HEK293T (cell line): ENCODE results near the gene TXLNB.

Source experiments
- CTCF ChIA-PET: fragments of 350-600 bp; formaldehyde crosslinking; extraction: SDS; loops from one replicate; lab custom pipeline; 2021; ENCODE audit warnings: antibody characterized with exemption, inconsistent platforms; lab: Yijun Ruan, JAX
- POLR2A ChIA-PET: fragments of 350-600 bp; formaldehyde crosslinking; extraction: SDS; loops from one replicate; lab custom pipeline; 2020; ENCODE audit warnings: antibody characterized with exemption, inconsistent platforms; lab: Yijun Ruan, JAX
- DNase-seq: peaks from one replicate; pipeline ENCODE4 v3.0.0; 2012; ENCODE audit warnings: mixed read lengths; ENCODE audit errors: extremely low spot score
- ARNT ChIP-seq: fragments of 450-650 bp; IDR thresholded peaks from 2 replicates; pipeline ENCODE4 v1.6.1; 2017; ENCODE audit warnings: mild to moderate bottlenecking
- BHLHE40 ChIP-seq: fragments of 450-650 bp; IDR thresholded peaks from 2 replicates; pipeline ENCODE4 v1.6.1; 2016; ENCODE audit warnings: mild to moderate bottlenecking, moderate library complexity, borderline replicate concordance
- CTBP1 ChIP-seq: fragments of 450-650 bp; IDR thresholded peaks from 2 replicates; pipeline ENCODE4 v1.6.1; 2016; ENCODE audit warnings: borderline replicate concordance
- ELF4 ChIP-seq: fragments of 450-650 bp; IDR thresholded peaks from 2 replicates; pipeline ENCODE4 v1.6.1; 2017; ENCODE audit warnings: antibody characterized with exemption
- FOXA1 ChIP-seq: fragments of 450-650 bp; IDR thresholded peaks from 2 replicates; pipeline ENCODE4 v1.6.1; 2016; ENCODE audit warnings: mild to moderate bottlenecking
- FOXK2 ChIP-seq: fragments of 450-650 bp; IDR thresholded peaks from 2 replicates; pipeline ENCODE4 v1.6.1; 2016; ENCODE audit warnings: mild to moderate bottlenecking
- FOXM1 ChIP-seq: fragments of 450-650 bp; IDR thresholded peaks from 2 replicates; pipeline ENCODE4 v1.6.1; 2017; ENCODE audit warnings: mild to moderate bottlenecking, borderline replicate concordance
- HDGF ChIP-seq: fragments of 450-650 bp; IDR thresholded peaks from 2 replicates; pipeline ENCODE4 v1.6.1; 2017; ENCODE audit warnings: antibody characterized with exemption, borderline replicate concordance
- L3MBTL2 ChIP-seq: fragments of 450-650 bp; conservative IDR thresholded peaks from 2 replicates; pipeline ENCODE4 v1.6.1; 2016; ENCODE audit warnings: mild to moderate bottlenecking
- LEF1 ChIP-seq: fragments of 450-650 bp; IDR thresholded peaks from 2 replicates; pipeline ENCODE4 v1.6.1; 2017; ENCODE audit warnings: mild to moderate bottlenecking, borderline replicate concordance
- NFRKB ChIP-seq: fragments of 450-650 bp; IDR thresholded peaks from 2 replicates; pipeline ENCODE4 v1.6.1; 2016; ENCODE audit warnings: mild to moderate bottlenecking, moderate library complexity
- PKNOX1 ChIP-seq: fragments of 450-650 bp; IDR thresholded peaks from 2 replicates; pipeline ENCODE4 v1.6.1; 2016
- SP1 ChIP-seq: fragments of 450-650 bp; IDR thresholded peaks from 2 replicates; pipeline ENCODE4 v1.6.1; 2017
- SUZ12 ChIP-seq: fragments of 450-650 bp; IDR thresholded peaks from 2 replicates; pipeline ENCODE4 v1.6.1; 2016; ENCODE audit warnings: mild to moderate bottlenecking
- TARDBP ChIP-seq: fragments of 450-650 bp; IDR thresholded peaks from 2 replicates; pipeline ENCODE4 v1.6.1; 2016
- ZNF384 ChIP-seq: fragments of 450-650 bp; IDR thresholded peaks from 2 replicates; pipeline ENCODE4 v1.6.1; 2016

Gene TXLNB

GRCh38 chr6:139308286-139308916 lies 16.6 kb upstream of the TXLNB start:
- DNase-seq, result no peak
- ChIA-PET POLR2A (no interaction called here), CTCF (no interaction called here)
- no peak for TF ChIP-seq ELF4
- TF ChIP-seq CTBP1, result no peak
- TF ChIP-seq BHLHE40, result no peak
- TF ChIP-seq TARDBP, result no peak
- no peak for TF ChIP-seq ARNT
- no peak for TF ChIP-seq FOXA1
- no peak for TF ChIP-seq PKNOX1
- no peak for TF ChIP-seq FOXK2
- TF ChIP-seq HDGF, result no peak
- no peak for TF ChIP-seq LEF1
- no peak for TF ChIP-seq FOXM1
- no peak for TF ChIP-seq L3MBTL2
- TF ChIP-seq SP1, result no peak
- no peak for TF ChIP-seq SUZ12

- TF ChIP-seq CTBP1 (no peak), TARDBP (no peak), LEF1 (no peak), ELF4 (no peak), HDGF (no peak), PKNOX1 (no peak), L3MBTL2 (no peak), SUZ12 (no peak), BHLHE40 (no peak), FOXK2 (no peak), FOXA1 (no peak), ZNF384 (no peak), NFRKB (no peak), FOXM1 (no peak), ARNT (no peak)
- ChIA-PET POLR2A (no interaction called here), CTCF (no interaction called here)
- no peak for DNase-seq
Measured at GRCh38 chr6:139306291-139306981, 14.6 kb upstream of the TXLNB start.

GRCh38 chr6:139303185-139303584 lies 11.4 kb upstream of the TXLNB start:
- TF ChIP-seq CTBP1 (no peak), HDGF (no peak), BHLHE40 (no peak), NFRKB (no peak), FOXK2 (no peak), ARNT (no peak), LEF1 (no peak), SUZ12 (no peak), ZNF384 (no peak), SP1 (no peak), FOXA1 (no peak), PKNOX1 (no peak), TARDBP (no peak), FOXM1 (no peak), ELF4 (no peak)
- POLR2A ChIA-PET, result no interaction called here
- CTCF ChIA-PET, result interaction anchor here (0.6 kb wide), 1 partner anchor 194 kb away, joined by 3 read pairs; no protein-coding TSS in a partner anchor

GRCh38 chr6:139297921-139298320 lies 6.1 kb upstream of the TXLNB start:
- DNase-seq, result no peak
- no peak for TF ChIP-seq TARDBP
- TF ChIP-seq SUZ12, result no peak
- no peak for TF ChIP-seq PKNOX1
- POLR2A ChIA-PET, result no interaction called here
- CTCF ChIA-PET, result no interaction called here

More at GRCh38 chr6:139303185-139303584, 11.4 kb upstream of the TXLNB start:
- no peak for DNase-seq

- ChIA-PET CTCF (no interaction called here), POLR2A (no interaction called here)
- TF ChIP-seq SP1 (no peak), FOXM1 (no peak), ARNT (no peak), ZNF384 (no peak), HDGF (no peak)
- no peak for DNase-seq
Measured at GRCh38 chr6:139296927-139297326, 5.1 kb upstream of the TXLNB start.
